GM12878 (cell line): Measurements from ENCODE around the gene PGC. TPM values are rescaled to one million over a fixed set of nuclear protein-coding genes. Genes with fewer than 3 reads are reported as not detected.

Experiments used
- ATAC-seq: fragments of 200-7000 bp; cut with Tn5 transposase; 3 replicates; pipeline ENCODE4 v1.9.1; 2020; ENCODE audit warnings: mild to moderate bottlenecking, moderate library complexity
- BruUV-seq: library from RNA; stranded (reverse); fragments of 400-500 nt; replicated peaks from 2 replicates; lab custom pipeline; 2021; lab: Mats Ljungman, UMichigan
- CTCF ChIA-PET: fragments of 300-600 bp; sonication (Branson Sonifier 250); formaldehyde crosslinking; extraction: SDS; loops from one replicate; lab custom pipeline; 2021; ENCODE audit warnings: inconsistent platforms; lab: Yijun Ruan, JAX
- POLR2A ChIA-PET: fragments of 350-600 bp; formaldehyde crosslinking; extraction: SDS; loops from one replicate; lab custom pipeline; 2021; ENCODE audit warnings: inconsistent platforms; lab: Charles Lee
- RAD21 ChIA-PET: fragments of 300-600 bp; sonication (Branson Sonifier 250); formaldehyde crosslinking; loops from one replicate; lab custom pipeline; 2023; ENCODE audit warnings: antibody characterized with exemption; ENCODE audit not compliant: unreplicated experiment; lab: Charles Lee
- SMC1A ChIA-PET: fragments of 300-600 bp; sonication (Branson Sonifier 250); formaldehyde crosslinking; loops from one replicate; lab custom pipeline; 2023; ENCODE audit not compliant: unreplicated experiment, uncharacterized antibody; lab: Charles Lee
- DNase-seq: peaks from one replicate; pipeline ENCODE4 v3.0.0-alpha.2; 2011; ENCODE audit warnings: low read depth, low spot score
- FAIRE-seq: peaks from 3 replicates; lab custom pipeline; 2011; peaks lifted over from hg19 to GRCh38; lab: Jason Lieb, UNC
- H2AFZ ChIP-seq: 2 replicates; pipeline ENCODE4 v1.6.0; 2011; ENCODE audit warnings: low read depth, low read length, control low read depth; ENCODE audit not compliant: control insufficient read depth
- H3K27ac ChIP-seq: 2 replicates; pipeline ENCODE4 v1.5.1; 2011; ENCODE audit warnings: control low read depth; ENCODE audit not compliant: control insufficient read depth, insufficient read depth
- H3K27me3 ChIP-seq, 2 experiments: replicated peaks in 1 of 2; 2 replicates each; pipeline versions ENCODE4 v1.6.0 to v1.6.1; 2011; ENCODE audit warnings: low read length in 1 of 2; ENCODE audit not compliant: control insufficient read depth in 2 of 2, insufficient read depth in 2 of 2
- H3K36me3 ChIP-seq, 2 experiments: 2 replicates each; pipeline ENCODE4 v1.5.1; 2011; ENCODE audit warnings: low read length in 1 of 2; ENCODE audit not compliant: control insufficient read depth in 2 of 2, insufficient read depth in 2 of 2
- H3K4me1 ChIP-seq: 2 replicates; pipeline ENCODE4 v1.6.1; 2011; ENCODE audit warnings: mild to moderate bottlenecking, low read length, moderate library complexity, mixed read lengths; ENCODE audit not compliant: control insufficient read depth, insufficient read depth
- H3K4me2 ChIP-seq: 2 replicates; pipeline ENCODE4 v1.6.0; 2011; ENCODE audit warnings: control low read depth; ENCODE audit not compliant: control insufficient read depth, insufficient read depth
- H3K4me3 ChIP-seq: fragments of 200-600 bp; sonication (generic); 2 replicates; pipeline ENCODE4 v1.5.1; 2016
- H3K79me2 ChIP-seq: 2 replicates; pipeline ENCODE4 v1.6.0; 2011; ENCODE audit warnings: low read length; ENCODE audit not compliant: control insufficient read depth, insufficient read depth
- H3K9ac ChIP-seq: 2 replicates; pipeline ENCODE4 v1.8.0; 2011; ENCODE audit warnings: low read length, control low read depth, mixed read lengths; ENCODE audit not compliant: control insufficient read depth, insufficient read depth
- H3K9me3 ChIP-seq: replicated peaks from 3 replicates; pipeline ENCODE4 v1.5.1; 2011; ENCODE audit warnings: mild to moderate bottlenecking, low read length; ENCODE audit not compliant: control insufficient read depth, insufficient read depth
- H4K20me1 ChIP-seq: 2 replicates; pipeline ENCODE4 v1.6.0; 2011; ENCODE audit not compliant: control insufficient read depth, insufficient read depth
- ATF7 ChIP-seq: fragments of 450-650 bp; IDR thresholded peaks from 2 replicates; pipeline ENCODE4 v1.6.1; 2016; ENCODE audit warnings: low read depth, mild to moderate bottlenecking
- BACH1 ChIP-seq: fragments of 450-650 bp; IDR thresholded peaks from 2 replicates; pipeline ENCODE4 v1.6.1; 2017; ENCODE audit warnings: mild to moderate bottlenecking, borderline replicate concordance
- BHLHE40 ChIP-seq, 2 experiments: fragments of 450-650 bp in 1 of 2; IDR thresholded peaks; 2 replicates each; pipeline ENCODE4 v1.6.1; 2011 to 2017; ENCODE audit warnings: low read depth in 2 of 2, borderline replicate concordance in 1 of 2, improper control_type of control experiment in 1 of 2, low read length in 1 of 2, mild to moderate bottlenecking in 1 of 2
- DPF2 ChIP-seq: fragments of 450-650 bp; IDR thresholded peaks from 2 replicates; pipeline ENCODE4 v1.6.1; 2017; ENCODE audit warnings: mild to moderate bottlenecking
- EGR1 ChIP-seq, 2 experiments: IDR thresholded peaks; 1 replicate in 1 of 2; 2 replicates in 1 of 2; pipeline ENCODE4 v1.6.1; 2011 to 2012; ENCODE audit warnings: low read depth in 2 of 2, low read length in 2 of 2, borderline replicate concordance in 1 of 2, mild to moderate bottlenecking in 1 of 2, moderate library complexity in 1 of 2
- IKZF1 ChIP-seq: fragments of 450-650 bp; conservative IDR thresholded peaks from 2 replicates; pipeline ENCODE4 v1.6.1; 2017; ENCODE audit warnings: antibody characterized with exemption, mild to moderate bottlenecking
- SMC3 ChIP-seq: IDR thresholded peaks from 2 replicates; pipeline ENCODE4 v1.6.1; 2011; ENCODE audit warnings: low read length, improper control_type of control experiment, borderline replicate concordance
- WRNIP1 ChIP-seq: IDR thresholded peaks from 2 replicates; pipeline ENCODE4 v1.6.1; 2011; ENCODE audit warnings: low read depth, low read length, improper control_type of control experiment, borderline replicate concordance
- ZNF274 ChIP-seq: IDR thresholded peaks from one replicate; pipeline ENCODE4 v1.8.0; 2011; ENCODE audit not compliant: insufficient read length, insufficient read depth
- WGBS: methylation state at CpG from one replicate; pipeline ENCODE4 v1.1.6; 2016; ENCODE audit warnings: low lambda C conversion rate; ENCODE audit not compliant: insufficient replicate concordance, insufficient coverage; ENCODE audit errors: missing lambda C conversion rate; 5-methylcytosine and 5-hydroxymethylcytosine counted together
- in situ Hi-C: fragments of 300-500 bp; cut with MboI; formaldehyde crosslinking; loops from 9 replicates; pipeline ENCODE4 v1.14.3; 2018; ENCODE audit warnings: mixed read lengths
- intact Hi-C: fragments of 100-400 bp; cut with micrococcal nuclease; formaldehyde crosslinking; loops from one replicate; pipeline ENCODE4 v1.14.2; 2022; ENCODE audit not compliant: unreplicated experiment
- polyA plus RNA-seq, 11 experiments: library from polyadenylated mRNA; depleted of rRNA in 4 of 11; unstranded in 6 of 11; stranded (reverse) in 5 of 11; fragments of >200 nt; fragmentation: Nextera tagmentation in 4 of 11; fragmentation: Illumina TruSeq in 1 of 11; extraction: Ambion mirVana in 4 of 11; extraction: Trizol in 1 of 11; gene quantifications; 1 replicate in 1 of 11; 2 replicates in 10 of 11; pipeline versions ENCODE4 v1.2.1 to v1.2.3, GENCODE V29; 2011 to 2016; ENCODE audit warnings: inconsistent platforms in 2 of 11, missing spikeins in 2 of 11, low read depth in 1 of 11
- total RNA-seq, 4 experiments: library from RNA; depleted of rRNA in 3 of 4; stranded (reverse); fragments of >200 nt in 3 of 4; fragmentation: Illumina TruSeq in 1 of 4; extraction: Trizol in 1 of 4; gene quantifications; 2 replicates each; pipeline versions ENCODE4 v1.2.1 to v1.2.3, GENCODE V29; 2013 to 2021

Gene PGC
- total and polyA plus RNA-seq, 10 of the 15 experiments (the other 5 are each of a cell fraction or from before 2014, with no cell fraction given): 0.26 TPM; not detected in 9

DNA sequence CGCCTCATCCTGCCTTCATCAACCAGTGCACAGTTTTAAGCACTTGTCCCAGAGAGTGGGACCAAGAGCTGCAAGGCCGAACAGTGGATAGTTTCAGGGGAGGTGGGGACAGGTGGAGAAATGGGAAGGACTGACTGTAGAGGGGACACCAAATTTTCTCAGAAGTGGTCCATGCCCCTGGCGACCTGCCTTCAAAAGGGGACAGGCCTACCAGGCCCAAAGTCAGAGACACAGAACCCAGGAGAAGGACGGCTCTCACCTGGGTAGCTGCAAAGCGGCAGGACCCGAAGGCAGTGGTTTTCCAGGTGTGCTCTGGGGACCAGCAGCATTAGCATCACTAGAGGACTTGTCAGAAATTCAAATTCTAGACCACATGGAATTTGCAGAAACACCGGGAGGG is 17.6 kb downstream of the PGC start:
- DNase-seq (no peak), FAIRE-seq (no peak), ATAC-seq (no peak)
- H3K4me3 ChIP-seq: peak overlapping the region; percentile 92
- H3K9me3 ChIP-seq: no peaks in the 10 kb centered on the region
- peak overlapping the region; percentile 93 for H3K9ac ChIP-seq
- POLR2A ChIA-PET: interaction anchor here (8.4 to 9.6 kb wide), 2 partner anchors 11 to 23 kb away, joined by 180 to 293 read pairs; no protein-coding TSS in a partner anchor
- SMC1A ChIA-PET: interaction anchor here (0.5 to 8.5 kb wide), 5 partner anchors 8 to 49 kb away, joined by 3 to 168 read pairs (median 88); no protein-coding TSS in a partner anchor
- CTCF ChIA-PET: interaction anchor here (4.6 to 5.6 kb wide), 2 partner anchors 14 to 24 kb away, joined by 21 to 46 read pairs; no protein-coding TSS in a partner anchor
- H3K27ac ChIP-seq: peak overlapping the region; percentile 98
- no TSS peak for BruUV-seq
- peaks cover 95% of the 10 kb centered on the region for H3K79me2 ChIP-seq
- no peaks in the 10 kb centered on the region for H4K20me1 ChIP-seq
- H3K4me2 ChIP-seq: peak overlapping the region; percentile 99
- RAD21 ChIA-PET: interaction anchor here (0.8 to 8.5 kb wide), 4 partner anchors 11 to 57 kb away, joined by 3 to 300 read pairs (median 18); no protein-coding TSS in a partner anchor
- in situ Hi-C loops (no loop called here), intact Hi-C loops (loop anchor here (5.0 to 10.0 kb wide), 3 partner anchors 32 to 655 kb away; partner anchors contain the start of genes FOXP4, NFYA and OARD1)
- peaks cover 52% of the 10 kb centered on the region for H3K4me1 ChIP-seq
- H2AFZ ChIP-seq: no peak overlapping the region
- no peaks in the 10 kb centered on the region for H3K27me3 ChIP-seq
- peaks cover 2 to 8% of the 10 kb centered on the region in 2 experiments; a peak in 2 of 4 replicates for H3K36me3 ChIP-seq
- whole genome bisulfite sequencing: 11% methylated on average over 7 of the region's 7 CpGs
- TF ChIP-seq EGR1 (IDR thresholded peaks at IDR 0.05; ENCODE audit: borderline replicate concordance in 1 of 2, low read depth in 2 of 2, low read length in 2 of 2) (no peak), WRNIP1 (0 out of 2 replicates have a peak, but pooled peaks have one; percentile 81)
- TF ChIP-seq, all 136 proteins: peak for 1

DNA sequence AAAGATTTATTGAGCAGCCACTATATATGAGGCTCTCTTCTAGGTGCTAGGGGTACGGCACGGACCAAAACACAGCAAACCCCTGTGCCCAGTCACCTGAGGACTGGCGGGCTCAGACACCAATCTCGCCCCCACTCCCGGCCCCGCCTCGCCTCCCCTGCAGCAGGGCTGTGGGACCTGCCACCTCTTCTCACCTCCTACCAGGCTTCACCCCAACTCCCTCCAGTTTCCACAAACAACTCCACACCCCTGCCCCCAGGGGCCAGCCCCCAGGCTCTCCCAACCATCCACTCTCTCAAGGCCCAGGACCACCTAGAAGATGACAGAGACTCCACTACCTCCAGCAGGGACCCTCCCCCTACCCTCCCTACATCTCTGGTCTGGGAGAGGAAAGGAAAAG is 18.2 kb downstream of the PGC start:
- FAIRE-seq: no peak
- Histone ChIP-seq H3K27ac (peak overlapping the region; percentile 98), H4K20me1 (no peaks in the 10 kb centered on the region), H2AFZ (no peak overlapping the region), H3K4me2 (peak overlapping the region; percentile 99), H3K27me3 (no peaks in the 10 kb centered on the region), H3K4me1 (peaks cover 59% of the 10 kb centered on the region), H3K79me2 (peaks cover 100% of the 10 kb centered on the region), H3K36me3 (peaks cover 2 to 8% of the 10 kb centered on the region in 2 experiments; a peak in 2 of 4 replicates), H3K9me3 (no peaks in the 10 kb centered on the region), H3K9ac (peak overlapping the region; percentile 93), H3K4me3 (peak overlapping the region; percentile 92)
- ChIA-PET CTCF (interaction anchor here (0.5 to 5.6 kb wide), 4 partner anchors 13 to 28 kb away, joined by 4 to 46 read pairs (median 12); no protein-coding TSS in a partner anchor), POLR2A (interaction anchor here (8.4 to 9.6 kb wide), 2 partner anchors 10 to 23 kb away, joined by 180 to 293 read pairs; no protein-coding TSS in a partner anchor), RAD21 (interaction anchor here (0.6 to 8.5 kb wide), 5 partner anchors 11 to 297 kb away, joined by 3 to 300 read pairs (median 5); no protein-coding TSS in a partner anchor), SMC1A (interaction anchor here (0.9 to 8.5 kb wide), 4 partner anchors 7 to 49 kb away, joined by 3 to 168 read pairs (median 94); no protein-coding TSS in a partner anchor)
- DNase-seq: no peak
- TF ChIP-seq ZNF274: no peak
- TF ChIP-seq DPF2: peak; percentile 26; the same call in 1 of the 2 replicates
- 0 out of 2 replicates have a peak, but pooled peaks have one; percentile 6 for TF ChIP-seq BACH1
- peak; percentile 37; the same call in 1 of the 2 replicates for TF ChIP-seq IKZF1
- no peak for TF ChIP-seq SMC3
- TF ChIP-seq ATF7: peak; percentile 36; the same call in 1 of the 2 replicates
- peak in 1 of 2 experiments; percentile 31; a peak in 1 of 4 replicates for TF ChIP-seq BHLHE40 (IDR thresholded peaks at IDR 0.05; ENCODE audit: borderline replicate concordance in 1 of 2, low read depth in 2 of 2, low read length in 1 of 2)
- intact Hi-C loops (no loop called here), in situ Hi-C loops (no loop called here)
- WGBS: 1% methylated on average over 7 of the region's 7 CpGs
- BruUV-seq: no TSS peak
- no peak for ATAC-seq
